Measurements from ENCODE around the gene BMF. TPM values are rescaled to one million over a fixed set of nuclear protein-coding genes. Genes with fewer than 3 reads are reported as not detected.

BMF gene
- total RNA-seq, 4 donors from 2014 or later = 4.6 to 8.3 (median 6.3) TPM

DNA sequence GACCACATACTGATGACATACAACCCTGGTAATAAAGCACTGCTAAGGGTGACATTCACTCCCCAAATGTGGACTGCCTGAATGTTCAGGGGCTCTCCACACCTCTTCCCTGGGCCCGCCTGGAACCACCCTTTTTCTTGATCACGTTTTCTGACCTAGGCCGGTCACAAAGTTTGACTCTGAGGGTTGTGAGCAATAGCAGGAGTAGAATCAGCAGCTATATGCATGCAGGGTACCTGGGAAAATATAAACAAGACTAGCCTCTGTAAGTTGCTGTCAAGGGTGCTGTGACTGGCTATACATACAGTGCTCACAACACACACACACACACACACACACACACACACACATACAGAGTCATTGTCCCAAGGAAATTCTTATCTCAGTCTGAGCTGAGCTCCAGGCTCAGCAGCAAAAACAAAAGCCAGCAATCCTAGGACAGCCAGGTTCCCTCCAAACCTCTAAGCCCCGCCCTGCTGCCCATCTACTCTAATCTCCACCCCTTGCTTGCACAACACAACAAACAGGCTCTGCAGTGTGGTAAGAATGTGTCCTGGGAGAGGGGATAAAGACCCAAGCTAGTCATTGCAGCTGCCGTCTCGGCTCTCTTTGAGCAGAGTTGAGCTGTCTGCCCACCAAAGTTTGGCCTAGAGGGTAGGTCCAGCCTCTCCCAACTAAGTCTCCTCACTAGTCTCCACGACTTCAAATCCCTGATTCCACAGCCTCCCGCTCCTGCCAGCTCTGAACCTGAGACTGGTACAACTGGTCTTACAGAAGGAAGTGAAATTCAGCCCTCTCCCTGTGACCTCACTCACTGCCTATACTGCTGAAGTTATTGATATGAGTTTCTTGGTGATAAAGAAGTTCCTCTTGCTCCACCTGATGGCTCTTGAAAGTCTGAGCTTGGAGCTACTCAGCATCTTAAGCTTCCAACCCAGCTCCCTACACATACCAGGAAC lies 2.2 kb downstream of the BMF start:
- 77% methylated on average over 8 of the region's 8 CpGs for WGBS
- Histone ChIP-seq H3K4me3 (peak overlapping the region in 1 of 4 donors; percentile 19), H3K36me3 (no peaks in the 10 kb centered on the region), H3K27me3 (no peaks in the 10 kb centered on the region), H3K9me3 (no peaks in the 10 kb centered on the region), H3K4me1 (peaks cover 64 to 77% (median 76%) of the 10 kb centered on the region in 4 donors), H3K27ac (replicated peaks in 1 of 4) (peak overlapping the region; percentile 83 to 90 (median 86))
- DNase-seq (ENCODE audit: extremely low spot score) = no peak
- intact Hi-C loops (cut with DNase I) = loop anchor here (2.0 to 5.0 kb wide), 2 partner anchors 56 to 68 kb away; partner anchors contain the start of genes BUB1B and SRP14
- no peak for TF ChIP-seq POLR2A (IDR thresholded peaks at IDR 0.05; ENCODE audit: low read depth)
- TF ChIP-seq POLR2AphosphoS5 (IDR thresholded peaks at IDR 0.05) = peak; percentile 26 to 43

DNA sequence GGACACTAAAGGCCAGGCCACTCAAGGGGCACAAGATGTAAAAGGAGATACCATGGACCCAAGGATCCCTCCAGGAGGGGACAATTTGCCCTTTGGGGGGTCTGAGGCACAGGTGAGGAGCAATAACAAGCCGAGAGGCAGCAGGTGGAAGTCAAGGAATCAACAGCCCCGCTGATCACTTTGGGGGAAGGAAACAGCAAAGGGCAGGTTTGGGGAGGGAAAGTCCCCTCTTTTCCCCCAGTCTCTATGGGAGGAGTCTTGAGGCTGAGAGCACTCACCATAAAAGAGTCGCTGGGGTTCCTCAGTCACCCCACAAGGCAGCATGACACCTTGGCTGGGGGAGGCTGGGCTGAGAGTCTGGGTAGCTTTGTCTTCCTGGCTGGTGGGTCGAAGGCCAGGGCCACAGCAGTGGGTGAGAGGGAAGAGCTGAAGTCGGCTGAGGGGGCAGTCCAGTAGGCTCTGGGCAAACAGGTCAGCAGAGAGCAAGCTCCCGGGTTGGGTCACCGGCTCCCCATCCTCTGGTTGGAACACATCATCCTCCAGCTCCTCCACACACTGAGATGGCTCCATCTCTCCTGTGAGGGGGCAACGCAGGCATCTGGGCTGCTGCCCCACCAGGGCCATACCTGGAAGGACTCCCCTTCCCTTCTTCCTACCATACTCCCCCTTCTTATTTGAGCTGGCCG lies 3.0 kb downstream of the BMF start:
- intact Hi-C loops (cut with DNase I) = loop anchor here (2.0 to 5.0 kb wide), 2 partner anchors 57 to 67 kb away; partner anchors contain the start of genes BUB1B and SRP14
- DNase-seq (ENCODE audit: extremely low spot score) = no peak
- Histone ChIP-seq H3K27me3 (no peaks in the 10 kb centered on the region), H3K4me1 (peaks cover 73 to 85% (median 85%) of the 10 kb centered on the region in 4 donors), H3K4me3 (no peak overlapping the region), H3K9me3 (no peaks in the 10 kb centered on the region), H3K27ac (replicated peaks in 1 of 4) (peak overlapping the region; percentile 83 to 90 (median 86)), H3K36me3 (no peaks in the 10 kb centered on the region)
- WGBS = 84% methylated on average over 4 of the region's 9 CpGs
- TF ChIP-seq POLR2AphosphoS5 (IDR thresholded peaks at IDR 0.05) (no peak), POLR2A (IDR thresholded peaks at IDR 0.05; ENCODE audit: low read depth) (no peak), EP300 (IDR thresholded peaks at IDR 0.05) (no peak)
- TF ChIP-seq, protein P1, sequence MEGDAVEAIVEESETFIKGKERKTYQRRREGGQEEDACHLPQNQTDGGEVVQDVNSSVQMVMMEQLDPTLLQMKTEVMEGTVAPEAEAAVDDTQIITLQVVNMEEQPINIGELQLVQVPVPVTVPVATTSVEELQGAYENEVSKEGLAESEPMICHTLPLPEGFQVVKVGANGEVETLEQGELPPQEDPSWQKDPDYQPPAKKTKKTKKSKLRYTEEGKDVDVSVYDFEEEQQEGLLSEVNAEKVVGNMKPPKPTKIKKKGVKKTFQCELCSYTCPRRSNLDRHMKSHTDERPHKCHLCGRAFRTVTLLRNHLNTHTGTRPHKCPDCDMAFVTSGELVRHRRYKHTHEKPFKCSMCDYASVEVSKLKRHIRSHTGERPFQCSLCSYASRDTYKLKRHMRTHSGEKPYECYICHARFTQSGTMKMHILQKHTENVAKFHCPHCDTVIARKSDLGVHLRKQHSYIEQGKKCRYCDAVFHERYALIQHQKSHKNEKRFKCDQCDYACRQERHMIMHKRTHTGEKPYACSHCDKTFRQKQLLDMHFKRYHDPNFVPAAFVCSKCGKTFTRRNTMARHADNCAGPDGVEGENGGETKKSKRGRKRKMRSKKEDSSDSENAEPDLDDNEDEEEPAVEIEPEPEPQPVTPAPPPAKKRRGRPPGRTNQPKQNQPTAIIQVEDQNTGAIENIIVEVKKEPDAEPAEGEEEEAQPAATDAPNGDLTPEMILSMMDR (IDR thresholded peaks at IDR 0.05) = no peak

DNA sequence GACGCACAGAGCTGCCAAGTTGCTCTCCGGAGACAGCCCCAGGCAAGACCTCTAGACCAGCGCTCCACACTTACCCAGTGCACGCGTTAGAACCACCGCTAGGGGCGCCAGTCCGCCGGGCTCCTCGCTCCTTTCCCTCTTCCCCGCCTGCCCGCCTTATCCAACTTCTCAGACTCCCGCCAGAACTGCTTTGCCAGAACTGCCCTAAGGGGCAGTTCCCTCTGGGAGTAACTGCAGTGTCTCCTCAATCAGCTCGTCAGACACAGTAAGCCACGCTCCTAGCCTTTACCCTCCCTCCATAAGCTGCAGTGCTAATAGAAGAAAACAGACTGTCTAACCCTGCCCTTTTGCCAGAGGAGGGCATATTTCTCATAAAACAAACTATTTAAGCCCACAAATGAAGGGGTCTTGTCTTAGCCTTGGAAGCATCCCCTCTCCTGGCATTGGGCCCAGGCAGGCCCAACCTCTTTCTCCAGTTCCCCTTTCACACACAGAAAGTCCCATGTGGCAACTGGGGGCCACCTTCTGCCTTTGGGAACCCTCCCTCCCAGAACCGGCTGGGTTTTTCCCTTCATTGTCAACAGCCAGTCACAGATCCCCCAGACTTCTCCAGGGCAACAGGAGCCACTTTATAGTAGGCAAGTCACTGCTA lies 3.7 kb downstream of the BMF start:
- 2% methylated on average over 16 of the region's 16 CpGs for WGBS
- H3K4me3 ChIP-seq = peak overlapping the region in 1 of 4 donors; percentile 21

DNA sequence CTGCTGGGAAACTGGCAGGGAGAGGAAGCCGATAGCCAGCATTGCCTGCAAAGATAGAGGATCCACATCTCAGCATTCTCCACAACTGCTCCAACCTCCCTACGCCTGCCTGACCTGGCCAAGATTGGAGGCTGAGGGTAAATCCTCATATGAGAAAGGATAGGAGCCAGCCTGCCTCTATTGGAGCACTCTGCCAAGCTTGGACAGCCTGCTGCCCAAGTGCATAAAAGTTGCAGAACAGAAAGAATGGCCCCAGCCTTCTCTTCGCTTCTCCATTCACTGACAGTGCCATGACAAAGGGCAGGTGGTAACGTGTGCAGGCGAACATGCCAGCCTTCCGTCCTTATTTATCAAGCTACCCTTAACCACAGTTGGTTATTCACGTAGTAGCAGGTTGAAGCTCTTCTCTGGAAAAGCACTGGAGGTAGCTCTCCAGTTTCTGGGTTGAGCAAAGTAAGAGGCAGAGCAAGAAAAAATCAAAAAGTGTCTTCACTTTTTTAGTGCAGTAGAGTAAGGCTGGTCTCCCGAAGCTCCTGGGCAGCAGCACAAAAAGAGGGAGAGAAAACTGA lies 4.3 kb downstream of the BMF start:
- TF ChIP-seq POLR2AphosphoS5 (IDR thresholded peaks at IDR 0.05) (no peak), POLR2A (IDR thresholded peaks at IDR 0.05; ENCODE audit: low read depth) (no peak), EP300 (IDR thresholded peaks at IDR 0.05) (no peak)
- TF ChIP-seq, protein P1 (IDR thresholded peaks at IDR 0.05) = no peak
- Histone ChIP-seq H3K4me3 (peak overlapping the region in 1 of 4 donors; percentile 21), H3K36me3 (no peaks in the 10 kb centered on the region), H3K27me3 (no peaks in the 10 kb centered on the region), H3K9me3 (no peaks in the 10 kb centered on the region), H3K27ac (replicated peaks in 1 of 4) (peak overlapping the region; percentile 83 to 90 (median 86)), H3K4me1 (peaks cover 85 to 95% (median 94%) of the 10 kb centered on the region in 4 donors)
- no peak for DNase-seq (ENCODE audit: extremely low spot score)
- intact Hi-C loops (cut with DNase I) = no loop called here
- 54% methylated on average over 8 of the region's 8 CpGs for WGBS

More for the DNA sequence above, 3.7 kb downstream of the BMF start:
- no peak for TF ChIP-seq EP300 (IDR thresholded peaks at IDR 0.05)
- TF ChIP-seq, protein P1 (IDR thresholded peaks at IDR 0.05) = peak; percentile 86 to 99 (median 95)
- TF ChIP-seq POLR2A (IDR thresholded peaks at IDR 0.05; ENCODE audit: low read depth) = no peak
- TF ChIP-seq POLR2AphosphoS5 (IDR thresholded peaks at IDR 0.05) = peak; percentile 35 to 58
- H3K27ac ChIP-seq (replicated peaks in 1 of 4) = peak overlapping the region; percentile 83 to 90 (median 86)
- H3K4me1 ChIP-seq = peaks cover 79 to 92% (median 91%) of the 10 kb centered on the region in 4 donors
- no peaks in the 10 kb centered on the region for H3K27me3 ChIP-seq
- H3K9me3 ChIP-seq = no peaks in the 10 kb centered on the region
- DNase-seq (ENCODE audit: extremely low spot score) = peak; percentile 97
- intact Hi-C loops (cut with DNase I) = loop anchor here (5.0 kb wide), 1 partner anchor 57 kb away; the partner anchor contains the start of gene BUB1B
- H3K36me3 ChIP-seq = no peaks in the 10 kb centered on the region
